C4-2B (cell line): ENCODE results near the gene MPDZ.

Experiments used
- CTCF ChIP-seq: fragments of 450-650 bp; conservative IDR thresholded peaks from 2 replicates; pipeline ENCODE4 v1.5.1; 2017; ENCODE audit warnings: mild to moderate bottlenecking
- ZFX ChIP-seq: fragments of 450-650 bp; IDR thresholded peaks from 2 replicates; pipeline ENCODE4 v1.6.1; 2017

- TF ChIP-seq CTCF (no peak), ZFX (no peak)
Observed at GRCh38 chr9:13186091-13186490, 93.4 kb downstream of the MPDZ start.
